ENCODE data around the gene C1orf50. TPM values are rescaled to one million over a fixed set of nuclear protein-coding genes. Genes with fewer than 3 reads are reported as not detected.

Gene C1orf50
- total RNA-seq, 1 experiment from 2014 or later = 7.7 TPM

- H4K20me1 ChIP-seq (ENCODE audit: control insufficient read depth, insufficient read depth, insufficient read length) = no peaks in the 10 kb centered on the region
- no peak overlapping the region for H4K8ac ChIP-seq (replicated peaks; ENCODE audit: insufficient read length, low read depth, low read length)
- no peaks in the 10 kb centered on the region; the same call in 1 of the 2 replicates for H3K4me1 ChIP-seq (ENCODE audit: insufficient read depth, low read length)
- Mint-ChIP-seq H3K27ac (no peak overlapping the region), H3K27me3 (ENCODE audit: low read depth) (no peaks in the 10 kb centered on the region; the same call in 1 of the 2 replicates), H3K9me3 (no peaks in the 10 kb centered on the region), H3K4me1 (peaks cover 22 to 41% of the 10 kb centered on the region in 2 experiments), H3K4me3 (no peak overlapping the region; a peak in 1 of 5 replicates), H3K36me3 (ENCODE audit: insufficient read depth in 1 of 3, low read depth in 3 of 3) (peaks cover 0 to 3% (median 0%) of the 10 kb centered on the region in 3 experiments; a peak in 2 of 7 replicates)
- H3K27me3 ChIP-seq (ENCODE audit: insufficient read depth, low read length) = no peaks in the 10 kb centered on the region
- no peak overlapping the region for H3K27ac ChIP-seq (ENCODE audit: insufficient read length, low read depth, low read length)
- no peak overlapping the region for H3T11ph ChIP-seq (ENCODE audit: low read length)
- no peaks in the 10 kb centered on the region for H3K23me2 ChIP-seq (ENCODE audit: insufficient read length, low read depth, low read length, poor library complexity, severe bottlenecking)
- no CpG with 5 or more reads among the region's 11 CpGs for WGBS (ENCODE audit: extremely low coverage, insufficient read length, low lambda C conversion rate)
- H3K56ac ChIP-seq (ENCODE audit: insufficient read length, low read depth, low read length) = no peak overlapping the region
- no peaks in the 10 kb centered on the region for H3K79me2 ChIP-seq (ENCODE audit: insufficient read depth, low read length)
- H3K23ac ChIP-seq (ENCODE audit: insufficient read length, low read depth, low read length) = no peak overlapping the region
- H2AFZ ChIP-seq (ENCODE audit: low read length) = no peak overlapping the region
- no peak overlapping the region for H3K4ac ChIP-seq (ENCODE audit: low read depth, low read length)
- H3K18ac ChIP-seq (ENCODE audit: insufficient read length, low read depth, low read length) = no peak overlapping the region
- no peak overlapping the region for H4K91ac ChIP-seq (ENCODE audit: insufficient read length, low read depth, low read length)
- H2AK5ac ChIP-seq (ENCODE audit: insufficient read length, low read length) = no peak overlapping the region
- no peak overlapping the region for H2BK120ac ChIP-seq (ENCODE audit: low read depth, low read length, poor library complexity, severe bottlenecking)
- no peak overlapping the region for H2BK20ac ChIP-seq (ENCODE audit: low read depth, low read length, poor library complexity, severe bottlenecking)
- H4K5ac ChIP-seq (ENCODE audit: insufficient read length, low read depth, low read length) = no peak overlapping the region
- H3K79me1 ChIP-seq (ENCODE audit: insufficient read depth, low read depth, low read length, poor library complexity, severe bottlenecking) = no peaks in the 10 kb centered on the region
- no peaks in the 10 kb centered on the region for H3K9me3 ChIP-seq (ENCODE audit: control insufficient read depth, low read depth, low read length)
- H3K9ac ChIP-seq (ENCODE audit: extremely low read depth, insufficient read length, low read length) = no peak overlapping the region
- H2BK5ac ChIP-seq (ENCODE audit: insufficient read length, low read length) = no peak overlapping the region
- TF ChIP-seq, protein P1, sequence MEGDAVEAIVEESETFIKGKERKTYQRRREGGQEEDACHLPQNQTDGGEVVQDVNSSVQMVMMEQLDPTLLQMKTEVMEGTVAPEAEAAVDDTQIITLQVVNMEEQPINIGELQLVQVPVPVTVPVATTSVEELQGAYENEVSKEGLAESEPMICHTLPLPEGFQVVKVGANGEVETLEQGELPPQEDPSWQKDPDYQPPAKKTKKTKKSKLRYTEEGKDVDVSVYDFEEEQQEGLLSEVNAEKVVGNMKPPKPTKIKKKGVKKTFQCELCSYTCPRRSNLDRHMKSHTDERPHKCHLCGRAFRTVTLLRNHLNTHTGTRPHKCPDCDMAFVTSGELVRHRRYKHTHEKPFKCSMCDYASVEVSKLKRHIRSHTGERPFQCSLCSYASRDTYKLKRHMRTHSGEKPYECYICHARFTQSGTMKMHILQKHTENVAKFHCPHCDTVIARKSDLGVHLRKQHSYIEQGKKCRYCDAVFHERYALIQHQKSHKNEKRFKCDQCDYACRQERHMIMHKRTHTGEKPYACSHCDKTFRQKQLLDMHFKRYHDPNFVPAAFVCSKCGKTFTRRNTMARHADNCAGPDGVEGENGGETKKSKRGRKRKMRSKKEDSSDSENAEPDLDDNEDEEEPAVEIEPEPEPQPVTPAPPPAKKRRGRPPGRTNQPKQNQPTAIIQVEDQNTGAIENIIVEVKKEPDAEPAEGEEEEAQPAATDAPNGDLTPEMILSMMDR (conservative IDR thresholded peaks at IDR 0.05) = no peak
- H3K14ac ChIP-seq (ENCODE audit: insufficient read depth, low read length) = no peak overlapping the region
- H2BK15ac ChIP-seq (ENCODE audit: low read depth, low read length) = no peak overlapping the region
- H2BK12ac ChIP-seq (ENCODE audit: insufficient read length, low read depth, low read length) = no peak overlapping the region
- DNase-seq = no peak
- H3K4me2 ChIP-seq (ENCODE audit: insufficient read depth, insufficient read length, low read length) = no peak overlapping the region
Observed at GRCh38 chr1:42735056-42735455, 32.0 kb upstream of the C1orf50 start.
